ENCODE data around the gene POLH. TPM values are rescaled to one million over a fixed set of nuclear protein-coding genes. Genes with fewer than 3 reads are reported as not detected.
A peak's percentile ranks its signal among the peaks of the same experiment; 100 is the strongest.

POLH gene
- total RNA-seq, 1 experiment from 2014 or later = 21.0 TPM

- peak overlapping the region; percentile 77 for H3K27ac ChIP-seq
- no peaks in the 10 kb centered on the region for H3K27me3 ChIP-seq (ENCODE audit: insufficient read depth, low read depth)
- H3K36me3 ChIP-seq (ENCODE audit: low read depth) = peaks cover 39% of the 10 kb centered on the region
- no peak overlapping the region for H3K4me2 ChIP-seq
- no peak overlapping the region for H2AFZ ChIP-seq
- TF ChIP-seq, protein P1, sequence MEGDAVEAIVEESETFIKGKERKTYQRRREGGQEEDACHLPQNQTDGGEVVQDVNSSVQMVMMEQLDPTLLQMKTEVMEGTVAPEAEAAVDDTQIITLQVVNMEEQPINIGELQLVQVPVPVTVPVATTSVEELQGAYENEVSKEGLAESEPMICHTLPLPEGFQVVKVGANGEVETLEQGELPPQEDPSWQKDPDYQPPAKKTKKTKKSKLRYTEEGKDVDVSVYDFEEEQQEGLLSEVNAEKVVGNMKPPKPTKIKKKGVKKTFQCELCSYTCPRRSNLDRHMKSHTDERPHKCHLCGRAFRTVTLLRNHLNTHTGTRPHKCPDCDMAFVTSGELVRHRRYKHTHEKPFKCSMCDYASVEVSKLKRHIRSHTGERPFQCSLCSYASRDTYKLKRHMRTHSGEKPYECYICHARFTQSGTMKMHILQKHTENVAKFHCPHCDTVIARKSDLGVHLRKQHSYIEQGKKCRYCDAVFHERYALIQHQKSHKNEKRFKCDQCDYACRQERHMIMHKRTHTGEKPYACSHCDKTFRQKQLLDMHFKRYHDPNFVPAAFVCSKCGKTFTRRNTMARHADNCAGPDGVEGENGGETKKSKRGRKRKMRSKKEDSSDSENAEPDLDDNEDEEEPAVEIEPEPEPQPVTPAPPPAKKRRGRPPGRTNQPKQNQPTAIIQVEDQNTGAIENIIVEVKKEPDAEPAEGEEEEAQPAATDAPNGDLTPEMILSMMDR (conservative IDR thresholded peaks at IDR 0.05) = no peak
- TF ChIP-seq EZH2 (IDR thresholded peaks at IDR 0.05; ENCODE audit: low read depth) = no peak
- peaks cover 2% of the 10 kb centered on the region; the same call in 1 of the 2 replicates for H4K20me1 ChIP-seq (ENCODE audit: insufficient read depth)
- POLR2A ChIA-PET (ENCODE audit: unreplicated experiment) = no interaction called here
- no peaks in the 10 kb centered on the region for H3K9me2 ChIP-seq (ENCODE audit: insufficient read depth)
- intact Hi-C loops (cut with micrococcal nuclease; ENCODE audit: unreplicated experiment) = no loop called here
- no peaks in the 10 kb centered on the region for H3K9me3 ChIP-seq (ENCODE audit: insufficient read depth, low read depth)
- peaks cover 38% of the 10 kb centered on the region; the same call in 1 of the 2 replicates for H3F3A ChIP-seq (ENCODE audit: insufficient read depth, low read depth)
- H3K79me2 ChIP-seq (ENCODE audit: low read depth) = peaks cover 39% of the 10 kb centered on the region
- BruUV-seq (replicated peaks) = TSS peak; percentile 21
- CTCF ChIA-PET = no interaction called here
- DNase-seq = no peak
- no peak overlapping the region for H3K4me3 ChIP-seq
- H3K4me1 ChIP-seq (replicated peaks; ENCODE audit: insufficient read depth) = peaks cover 21% of the 10 kb centered on the region
Observed at GRCh38 chr6:43572015-43572414, 4.0 kb upstream of the POLH start.

DNA sequence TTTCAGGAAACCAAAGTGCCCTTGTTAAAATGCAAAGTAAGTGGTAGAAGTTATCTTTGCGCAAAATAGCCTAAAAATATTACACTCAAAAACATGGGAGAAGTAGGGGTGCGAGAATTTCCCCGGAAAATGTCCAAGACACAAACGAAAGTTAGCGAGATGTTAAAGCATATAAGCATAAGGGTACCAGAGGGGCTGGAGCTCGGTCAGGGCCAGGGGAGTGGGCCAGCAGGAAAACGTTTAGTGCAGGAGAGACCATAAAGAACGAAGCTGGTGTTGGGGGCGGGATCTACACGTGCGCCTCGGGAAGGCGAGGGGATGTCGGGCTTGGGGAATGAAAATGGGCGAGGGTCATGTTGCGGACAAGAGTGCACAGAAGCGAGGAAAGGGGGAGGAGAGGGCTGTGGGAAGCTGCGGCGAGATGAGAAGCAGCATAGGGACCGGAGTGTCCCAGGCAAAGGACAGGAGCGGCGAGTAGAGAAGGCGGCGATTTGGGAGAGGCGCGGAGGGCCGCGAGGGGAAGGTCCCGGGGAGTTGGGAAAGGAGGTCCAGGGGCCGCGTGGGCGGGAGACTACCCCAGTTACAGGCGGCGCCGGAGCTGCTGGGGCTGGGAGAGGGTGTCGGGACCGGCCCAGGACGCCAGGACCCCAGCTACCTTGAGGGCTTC, 747 bp upstream of the POLH start:
- peak overlapping the region; percentile 71 for H3K4me3 ChIP-seq
- H3K36me3 ChIP-seq (ENCODE audit: low read depth) = peaks cover 25% of the 10 kb centered on the region; the same call in 1 of the 2 replicates
- peaks cover 39% of the 10 kb centered on the region; the same call in 1 of the 2 replicates for H3F3A ChIP-seq (ENCODE audit: insufficient read depth, low read depth)
- H3K4me2 ChIP-seq = peak overlapping the region; percentile 96
- no peak for DNase-seq
- no peaks in the 10 kb centered on the region for H3K9me3 ChIP-seq (ENCODE audit: insufficient read depth, low read depth)
- ChIA-PET CTCF (no interaction called here), POLR2A (ENCODE audit: unreplicated experiment) (interaction anchor here (0.6 kb wide), 2 partner anchors 51 to 54 kb away, joined by 3 to 4 read pairs; partner anchors contain the start of gene GTPBP2)
- TF ChIP-seq, protein P1 (conservative IDR thresholded peaks at IDR 0.05) = no peak
- no peak for TF ChIP-seq EZH2 (IDR thresholded peaks at IDR 0.05; ENCODE audit: low read depth)
- peaks cover 38% of the 10 kb centered on the region for H3K4me1 ChIP-seq (replicated peaks; ENCODE audit: insufficient read depth)
- H3K27ac ChIP-seq = peak overlapping the region; percentile 33; the same call in 1 of the 2 replicates
- H3K79me2 ChIP-seq (ENCODE audit: low read depth) = peaks cover 66% of the 10 kb centered on the region
- H2AFZ ChIP-seq = peak overlapping the region; percentile 96
- no peaks in the 10 kb centered on the region for H3K27me3 ChIP-seq (ENCODE audit: insufficient read depth, low read depth)
- no peaks in the 10 kb centered on the region for H3K9me2 ChIP-seq (ENCODE audit: insufficient read depth)
- no TSS peak for BruUV-seq (replicated peaks)
- H4K20me1 ChIP-seq (ENCODE audit: insufficient read depth) = no peaks in the 10 kb centered on the region
- intact Hi-C loops (cut with micrococcal nuclease; ENCODE audit: unreplicated experiment) = no loop called here

DNA sequence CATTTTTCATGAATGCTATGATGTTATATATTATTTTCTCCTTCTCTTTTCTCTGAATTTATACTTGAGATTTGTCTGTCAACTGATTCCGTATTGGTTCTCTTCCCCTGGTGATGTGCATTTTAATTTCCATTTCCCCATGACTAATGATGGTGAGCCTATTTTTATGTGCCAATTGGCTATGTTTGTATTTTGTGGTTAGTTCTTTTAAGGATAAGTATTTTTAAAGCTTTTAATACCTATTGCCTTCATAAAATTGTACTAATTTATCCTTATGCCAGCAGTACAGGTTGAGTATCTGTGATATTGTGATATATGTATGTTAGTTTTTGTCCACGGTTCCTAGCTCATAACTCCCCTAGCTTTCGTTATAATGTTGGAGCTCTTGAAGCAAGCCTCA, 2.8 kb downstream of the POLH start:
- Histone ChIP-seq H3K27me3 (ENCODE audit: insufficient read depth, low read depth) (no peaks in the 10 kb centered on the region), H3K27ac (no peak overlapping the region), H4K20me1 (ENCODE audit: insufficient read depth) (no peaks in the 10 kb centered on the region), H3K9me2 (ENCODE audit: insufficient read depth) (no peaks in the 10 kb centered on the region), H3K4me3 (no peak overlapping the region), H2AFZ (no peak overlapping the region), H3K4me1 (replicated peaks; ENCODE audit: insufficient read depth) (peaks cover 23% of the 10 kb centered on the region), H3K4me2 (no peak overlapping the region), H3K79me2 (ENCODE audit: low read depth) (peaks cover 49% of the 10 kb centered on the region), H3F3A (ENCODE audit: insufficient read depth, low read depth) (peaks cover 16% of the 10 kb centered on the region; the same call in 1 of the 2 replicates), H3K36me3 (ENCODE audit: low read depth) (peaks cover 7% of the 10 kb centered on the region), H3K9me3 (ENCODE audit: insufficient read depth, low read depth) (no peaks in the 10 kb centered on the region)
- ChIA-PET CTCF (interaction anchor here (0.6 kb wide), 1 partner anchor 75 kb away, joined by 5 read pairs; no protein-coding TSS in a partner anchor), POLR2A (ENCODE audit: unreplicated experiment) (interaction anchor here (0.5 to 0.7 kb wide), 2 partner anchors 460 to 482 kb away, joined by 3 to 4 read pairs; no protein-coding TSS in a partner anchor)
- no peak for TF ChIP-seq EZH2 (IDR thresholded peaks at IDR 0.05; ENCODE audit: low read depth)
- DNase-seq = no peak
- no TSS peak for BruUV-seq (replicated peaks)
- intact Hi-C loops (cut with micrococcal nuclease; ENCODE audit: unreplicated experiment) = no loop called here
